ENCODE measurements around the gene IRS2.
A peak's percentile ranks its signal among the peaks of the same experiment; 100 is the strongest.

IRS2 gene

GRCh38 chr13:109790942-109791605 lies 4.7 kb upstream of the IRS2 start:
- Histone ChIP-seq H2AK5ac (ENCODE audit: low read length, severe bottlenecking) (no peak overlapping the region), H2BK15ac (ENCODE audit: low read depth, poor library complexity, severe bottlenecking) (no peak overlapping the region), H4K91ac (ENCODE audit: low read length) (no peak overlapping the region)

GRCh38 chr13:109790086-109790485 lies 3.7 kb upstream of the IRS2 start:
- Histone ChIP-seq H2AK5ac (ENCODE audit: low read length, severe bottlenecking) (no peak overlapping the region), H4K8ac (ENCODE audit: low read length) (no peak overlapping the region), H2AFZ (ENCODE audit: low read depth, low read length) (no peak overlapping the region), H3K18ac (ENCODE audit: low read depth in 1 of 2, low read length in 2 of 2) (no peak overlapping the region), H3K4me1 (ENCODE audit: control insufficient read depth, insufficient read depth, low read depth, low read length) (peaks cover 12% of the 10 kb centered on the region), H3K23ac (ENCODE audit: low read length in 2 of 2) (no peak overlapping the region), H3K36me3 (ENCODE audit: control insufficient read depth in 1 of 2, insufficient read depth in 2 of 2, low read depth in 1 of 2, low read length in 2 of 2) (no peaks in the 10 kb centered on the region), H3K9me3 (ENCODE audit: control insufficient read depth, low read length) (no peaks in the 10 kb centered on the region), H2BK12ac (ENCODE audit: low read length in 2 of 2) (no peak overlapping the region), H2BK5ac (ENCODE audit: low read depth, low read length, poor library complexity, severe bottlenecking) (no peak overlapping the region), H3K4ac (ENCODE audit: low read depth in 1 of 2, low read length in 2 of 2) (no peak overlapping the region), H3K79me1 (replicated peaks; ENCODE audit: low read length, poor library complexity, severe bottlenecking) (no peaks in the 10 kb centered on the region), H2BK120ac (ENCODE audit: low read depth, low read length) (no peak overlapping the region), H3K14ac (ENCODE audit: low read length in 2 of 2) (no peak overlapping the region), H2BK15ac (ENCODE audit: low read depth, poor library complexity, severe bottlenecking) (no peak overlapping the region), H3K27me3 (ENCODE audit: control insufficient read depth in 1 of 2, insufficient read depth in 1 of 2, low read length in 2 of 2) (no peaks in the 10 kb centered on the region), H3K27ac (ENCODE audit: low read length, poor library complexity, severe bottlenecking) (no peak overlapping the region), H3K9ac (ENCODE audit: low read length) (no peak overlapping the region), H3K4me2 (ENCODE audit: low read length, poor library complexity, severe bottlenecking) (no peak overlapping the region), H3K4me3 (ENCODE audit: insufficient read depth in 1 of 2, low read depth in 1 of 2, low read length in 2 of 2) (no peak overlapping the region), H4K91ac (ENCODE audit: low read length) (no peak overlapping the region)
- no CpG with 5 or more reads among the region's 1 CpG for WGBS
- DNase-seq: no peak

More at GRCh38 chr13:109790942-109791605, 4.7 kb upstream of the IRS2 start:
- Histone ChIP-seq H3K4me2 (ENCODE audit: low read length, poor library complexity, severe bottlenecking) (peak overlapping the region; percentile 57), H3K27me3 (ENCODE audit: control insufficient read depth in 1 of 2, insufficient read depth in 1 of 2, low read length in 2 of 2) (no peaks in the 10 kb centered on the region), H3K27ac (ENCODE audit: low read length, poor library complexity, severe bottlenecking) (no peak overlapping the region), H3K9me3 (ENCODE audit: control insufficient read depth, low read length) (no peaks in the 10 kb centered on the region), H4K8ac (ENCODE audit: low read length) (no peak overlapping the region), H2BK120ac (ENCODE audit: low read depth, low read length) (no peak overlapping the region), H3K23ac (ENCODE audit: low read length in 2 of 2) (no peak overlapping the region), H3K4me1 (ENCODE audit: control insufficient read depth, insufficient read depth, low read depth, low read length) (peaks cover 7% of the 10 kb centered on the region), H3K4me3 (ENCODE audit: insufficient read depth in 1 of 2, low read depth in 1 of 2, low read length in 2 of 2) (no peak overlapping the region), H2AFZ (ENCODE audit: low read depth, low read length) (no peak overlapping the region), H3K18ac (ENCODE audit: low read depth in 1 of 2, low read length in 2 of 2) (peak overlapping the region in 1 of 2 experiments; percentile 14), H3K9ac (ENCODE audit: low read length) (no peak overlapping the region), H3K36me3 (ENCODE audit: control insufficient read depth in 1 of 2, insufficient read depth in 2 of 2, low read depth in 1 of 2, low read length in 2 of 2) (no peaks in the 10 kb centered on the region), H3K4ac (ENCODE audit: low read depth in 1 of 2, low read length in 2 of 2) (no peak overlapping the region), H3K14ac (ENCODE audit: low read length in 2 of 2) (peak overlapping the region in 1 of 2 experiments; percentile 60), H2BK12ac (ENCODE audit: low read length in 2 of 2) (peak overlapping the region in 1 of 2 experiments; percentile 39), H2BK5ac (ENCODE audit: low read depth, low read length, poor library complexity, severe bottlenecking) (no peak overlapping the region), H3K79me1 (replicated peaks; ENCODE audit: low read length, poor library complexity, severe bottlenecking) (no peaks in the 10 kb centered on the region)
- DNase-seq: peak; percentile 57
- WGBS: 75% methylated on average over 4 of the region's 7 CpGs

- H4K8ac ChIP-seq (ENCODE audit: low read length): no peak overlapping the region
These were observed 2.9 kb upstream of the IRS2 start for GRCh38 chr13:109789262-109789661.

GRCh38 chr13:109788372-109789111 lies 2.2 kb upstream of the IRS2 start:
- WGBS: 92% methylated on average over 7 of the region's 7 CpGs
- H3K18ac ChIP-seq (ENCODE audit: low read depth in 1 of 2, low read length in 2 of 2): no peak overlapping the region
- peaks cover 0 to 9% of the 10 kb centered on the region in 2 experiments for H3K36me3 ChIP-seq (ENCODE audit: control insufficient read depth in 1 of 2, insufficient read depth in 2 of 2, low read depth in 1 of 2, low read length in 2 of 2)
- H3K79me1 ChIP-seq (replicated peaks; ENCODE audit: low read length, poor library complexity, severe bottlenecking): peaks cover 5% of the 10 kb centered on the region
- no peak overlapping the region for H3K23ac ChIP-seq (ENCODE audit: low read length in 2 of 2)
- no peak overlapping the region for H3K4me3 ChIP-seq (ENCODE audit: insufficient read depth in 1 of 2, low read depth in 1 of 2, low read length in 2 of 2)
- no peak overlapping the region for H3K4ac ChIP-seq (ENCODE audit: low read depth in 1 of 2, low read length in 2 of 2)
- H2BK15ac ChIP-seq (ENCODE audit: low read depth, poor library complexity, severe bottlenecking): no peak overlapping the region
- no peak overlapping the region for H2AFZ ChIP-seq (ENCODE audit: low read depth, low read length)
- no peaks in the 10 kb centered on the region for H3K27me3 ChIP-seq (ENCODE audit: control insufficient read depth in 1 of 2, insufficient read depth in 1 of 2, low read length in 2 of 2)
- no peak overlapping the region for H2BK12ac ChIP-seq (ENCODE audit: low read length in 2 of 2)
- no peak overlapping the region for H3K27ac ChIP-seq (ENCODE audit: low read length, poor library complexity, severe bottlenecking)
- peaks cover 23% of the 10 kb centered on the region for H3K4me1 ChIP-seq (ENCODE audit: control insufficient read depth, insufficient read depth, low read depth, low read length)
- H3K4me2 ChIP-seq (ENCODE audit: low read length, poor library complexity, severe bottlenecking): no peak overlapping the region
- no peak overlapping the region for H2BK120ac ChIP-seq (ENCODE audit: low read depth, low read length)
- no peak overlapping the region for H4K91ac ChIP-seq (ENCODE audit: low read length)
- no peaks in the 10 kb centered on the region for H3K9me3 ChIP-seq (ENCODE audit: control insufficient read depth, low read length)
- no peak overlapping the region for H2BK5ac ChIP-seq (ENCODE audit: low read depth, low read length, poor library complexity, severe bottlenecking)
- H2AK5ac ChIP-seq (ENCODE audit: low read length, severe bottlenecking): peak overlapping the region; percentile 59
- H4K8ac ChIP-seq (ENCODE audit: low read length): no peak overlapping the region
- no peak overlapping the region for H3K14ac ChIP-seq (ENCODE audit: low read length in 2 of 2)
- no peak for DNase-seq
- H3K9ac ChIP-seq (ENCODE audit: low read length): no peak overlapping the region

More at GRCh38 chr13:109789262-109789661, 2.9 kb upstream of the IRS2 start:
- Histone ChIP-seq H3K18ac (ENCODE audit: low read depth in 1 of 2, low read length in 2 of 2) (no peak overlapping the region), H3K4me3 (ENCODE audit: insufficient read depth in 1 of 2, low read depth in 1 of 2, low read length in 2 of 2) (no peak overlapping the region), H3K36me3 (ENCODE audit: control insufficient read depth in 1 of 2, insufficient read depth in 2 of 2, low read depth in 1 of 2, low read length in 2 of 2) (peaks cover 0 to 2% of the 10 kb centered on the region in 2 experiments), H3K27me3 (ENCODE audit: control insufficient read depth in 1 of 2, insufficient read depth in 1 of 2, low read length in 2 of 2) (no peaks in the 10 kb centered on the region), H2BK15ac (ENCODE audit: low read depth, poor library complexity, severe bottlenecking) (no peak overlapping the region), H3K4me2 (ENCODE audit: low read length, poor library complexity, severe bottlenecking) (no peak overlapping the region), H3K14ac (ENCODE audit: low read length in 2 of 2) (no peak overlapping the region), H2AK5ac (ENCODE audit: low read length, severe bottlenecking) (no peak overlapping the region), H3K79me1 (replicated peaks; ENCODE audit: low read length, poor library complexity, severe bottlenecking) (no peaks in the 10 kb centered on the region), H3K27ac (ENCODE audit: low read length, poor library complexity, severe bottlenecking) (no peak overlapping the region), H4K91ac (ENCODE audit: low read length) (no peak overlapping the region), H3K4ac (ENCODE audit: low read depth in 1 of 2, low read length in 2 of 2) (no peak overlapping the region), H3K9ac (ENCODE audit: low read length) (no peak overlapping the region), H3K4me1 (ENCODE audit: control insufficient read depth, insufficient read depth, low read depth, low read length) (peaks cover 17% of the 10 kb centered on the region), H2AFZ (ENCODE audit: low read depth, low read length) (no peak overlapping the region), H3K9me3 (ENCODE audit: control insufficient read depth, low read length) (no peaks in the 10 kb centered on the region), H2BK12ac (ENCODE audit: low read length in 2 of 2) (no peak overlapping the region), H3K23ac (ENCODE audit: low read length in 2 of 2) (no peak overlapping the region), H2BK120ac (ENCODE audit: low read depth, low read length) (no peak overlapping the region), H2BK5ac (ENCODE audit: low read depth, low read length, poor library complexity, severe bottlenecking) (no peak overlapping the region)
- DNase-seq: no peak
- WGBS: 92% methylated on average over 2 of the region's 2 CpGs

All from mesenchymal stem cell (in vitro differentiated cells and primary cell).